ENCODE results near the gene ADISSP. TPM values are rescaled to one million over a fixed set of nuclear protein-coding genes. Genes with fewer than 3 reads are reported as not detected.

The ADISSP gene
- total and polyA plus RNA-seq, 2 of the 13 experiments (the other 11 are each of a cell fraction or from before 2014, with no cell fraction given) = 38.3 to 90.6 TPM

DNA sequence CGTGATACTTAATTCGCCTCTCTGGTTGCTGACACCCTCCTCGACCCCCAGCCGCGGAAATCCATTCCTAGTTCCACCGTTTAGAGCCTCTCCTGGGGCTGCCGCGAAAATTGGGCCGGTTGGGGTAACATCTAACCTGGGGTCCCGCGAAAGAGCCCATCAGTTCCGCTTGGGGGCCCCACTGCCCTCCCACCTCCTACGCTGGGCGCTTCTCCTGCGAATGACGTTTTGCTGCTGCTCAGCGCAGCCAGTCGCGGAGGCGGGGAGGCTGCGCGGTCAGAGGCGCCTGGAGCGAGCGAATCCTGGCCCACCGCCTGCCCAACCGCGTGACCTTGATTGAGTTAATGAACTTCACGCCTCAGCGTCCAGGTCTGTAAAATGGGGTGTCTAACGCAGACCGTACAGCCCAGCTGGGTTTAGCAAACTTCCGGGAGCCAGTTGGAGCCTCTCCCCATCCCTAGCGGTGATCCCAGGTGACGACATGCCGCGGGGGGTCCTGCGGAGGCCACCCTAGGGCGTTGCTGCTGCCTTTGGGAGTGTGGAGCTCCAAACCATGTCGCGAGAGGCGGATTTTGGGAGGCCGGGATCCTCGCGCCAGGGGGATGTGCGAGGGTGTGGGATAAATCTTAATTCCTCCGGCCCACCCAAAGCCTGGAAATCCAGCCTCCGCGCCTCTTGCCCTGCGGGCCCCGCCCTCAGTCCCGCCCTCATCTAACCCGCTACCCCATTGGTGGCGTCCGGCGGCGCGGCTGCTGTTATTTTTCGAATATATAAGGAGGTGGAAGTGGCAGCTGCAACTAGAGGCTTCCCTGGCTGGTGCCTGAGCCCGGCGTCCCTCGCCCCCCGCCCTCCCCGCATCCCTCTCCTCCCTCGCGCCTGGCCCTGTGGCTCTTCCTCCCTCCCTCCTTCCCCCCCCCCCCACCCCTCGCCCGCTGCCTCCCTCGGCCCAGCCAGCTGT lies 28.2 kb upstream of the ADISSP start, which contains the start of gene CDC25B (continued):
- TF ChIP-seq ZNF883 (CRISPR knock-in tag; IDR thresholded peaks at IDR 0.05; ENCODE audit: not compliant biosample characterization) (no peak), KDM6A (CRISPR knock-in tag; IDR thresholded peaks at IDR 0.05; ENCODE audit: low read depth) (no peak), KMT2B (CRISPR knock-in tag; IDR thresholded peaks at IDR 0.05) (no peak), SMYD3 (CRISPR knock-in tag; IDR thresholded peaks at IDR 0.05) (no peak), ISX (CRISPR knock-in tag; conservative IDR thresholded peaks at IDR 0.05) (no peak), GABPB1 (CRISPR knock-in tag; IDR thresholded peaks at IDR 0.05) (peak; percentile 88), ZNF446 (CRISPR knock-in tag; IDR thresholded peaks at IDR 0.05) (peak; percentile 22), ZNF235 (CRISPR knock-in tag; IDR thresholded peaks at IDR 0.05; ENCODE audit: borderline replicate concordance) (no peak), KLF9 (CRISPR knock-in tag; IDR thresholded peaks at IDR 0.05; ENCODE audit: low read depth) (no peak), HNRNPK (IDR thresholded peaks at IDR 0.05; ENCODE audit: low read depth, low read length, poor library complexity, severe bottlenecking) (peak; percentile 100), ZKSCAN1 (IDR thresholded peaks at IDR 0.05; ENCODE audit: low read length) (no peak), NR1H2 (CRISPR knock-in tag; IDR thresholded peaks at IDR 0.05; ENCODE audit: borderline replicate concordance, low read depth) (no peak), NFATC3 (CRISPR knock-in tag; IDR thresholded peaks at IDR 0.05) (0 out of 2 replicates have a peak, but pooled peaks have one; percentile 8)
- TF ChIP-seq, protein P1, sequence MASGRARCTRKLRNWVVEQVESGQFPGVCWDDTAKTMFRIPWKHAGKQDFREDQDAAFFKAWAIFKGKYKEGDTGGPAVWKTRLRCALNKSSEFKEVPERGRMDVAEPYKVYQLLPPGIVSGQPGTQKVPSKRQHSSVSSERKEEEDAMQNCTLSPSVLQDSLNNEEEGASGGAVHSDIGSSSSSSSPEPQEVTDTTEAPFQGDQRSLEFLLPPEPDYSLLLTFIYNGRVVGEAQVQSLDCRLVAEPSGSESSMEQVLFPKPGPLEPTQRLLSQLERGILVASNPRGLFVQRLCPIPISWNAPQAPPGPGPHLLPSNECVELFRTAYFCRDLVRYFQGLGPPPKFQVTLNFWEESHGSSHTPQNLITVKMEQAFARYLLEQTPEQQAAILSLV (CRISPR knock-in tag; IDR thresholded peaks at IDR 0.05; ENCODE audit: borderline replicate concordance) = peak; percentile 58; the same call in 1 of the 2 replicates
- TF ChIP-seq, protein P2, sequence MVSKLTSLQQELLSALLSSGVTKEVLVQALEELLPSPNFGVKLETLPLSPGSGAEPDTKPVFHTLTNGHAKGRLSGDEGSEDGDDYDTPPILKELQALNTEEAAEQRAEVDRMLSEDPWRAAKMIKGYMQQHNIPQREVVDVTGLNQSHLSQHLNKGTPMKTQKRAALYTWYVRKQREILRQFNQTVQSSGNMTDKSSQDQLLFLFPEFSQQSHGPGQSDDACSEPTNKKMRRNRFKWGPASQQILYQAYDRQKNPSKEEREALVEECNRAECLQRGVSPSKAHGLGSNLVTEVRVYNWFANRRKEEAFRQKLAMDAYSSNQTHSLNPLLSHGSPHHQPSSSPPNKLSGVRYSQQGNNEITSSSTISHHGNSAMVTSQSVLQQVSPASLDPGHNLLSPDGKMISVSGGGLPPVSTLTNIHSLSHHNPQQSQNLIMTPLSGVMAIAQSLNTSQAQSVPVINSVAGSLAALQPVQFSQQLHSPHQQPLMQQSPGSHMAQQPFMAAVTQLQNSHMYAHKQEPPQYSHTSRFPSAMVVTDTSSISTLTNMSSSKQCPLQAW (CRISPR knock-in tag; IDR thresholded peaks at IDR 0.05) = 0 out of 2 replicates have a peak, but pooled peaks have one; percentile 81
- TF ChIP-seq, protein P3, sequence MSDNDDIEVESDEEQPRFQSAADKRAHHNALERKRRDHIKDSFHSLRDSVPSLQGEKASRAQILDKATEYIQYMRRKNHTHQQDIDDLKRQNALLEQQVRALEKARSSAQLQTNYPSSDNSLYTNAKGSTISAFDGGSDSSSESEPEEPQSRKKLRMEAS (IDR thresholded peaks at IDR 0.05) = peak; percentile 73
- TF ChIP-seq, protein P4, sequence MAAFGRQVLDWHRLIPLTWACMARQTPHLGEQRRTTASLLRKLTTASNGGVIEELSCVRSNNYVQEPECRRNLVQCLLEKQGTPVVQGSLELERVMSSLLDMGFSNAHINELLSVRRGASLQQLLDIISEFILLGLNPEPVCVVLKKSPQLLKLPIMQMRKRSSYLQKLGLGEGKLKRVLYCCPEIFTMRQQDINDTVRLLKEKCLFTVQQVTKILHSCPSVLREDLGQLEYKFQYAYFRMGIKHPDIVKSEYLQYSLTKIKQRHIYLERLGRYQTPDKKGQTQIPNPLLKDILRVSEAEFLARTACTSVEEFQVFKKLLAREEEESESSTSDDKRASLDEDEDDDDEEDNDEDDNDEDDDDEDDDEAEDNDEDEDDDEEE (CRISPR knock-in tag; IDR thresholded peaks at IDR 0.05) = peak; percentile 11; the same call in 1 of the 2 replicates
- TF ChIP-seq, protein P5, sequence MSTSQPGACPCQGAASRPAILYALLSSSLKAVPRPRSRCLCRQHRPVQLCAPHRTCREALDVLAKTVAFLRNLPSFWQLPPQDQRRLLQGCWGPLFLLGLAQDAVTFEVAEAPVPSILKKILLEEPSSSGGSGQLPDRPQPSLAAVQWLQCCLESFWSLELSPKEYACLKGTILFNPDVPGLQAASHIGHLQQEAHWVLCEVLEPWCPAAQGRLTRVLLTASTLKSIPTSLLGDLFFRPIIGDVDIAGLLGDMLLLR (CRISPR knock-in tag; IDR thresholded peaks at IDR 0.05) = 0 out of 2 replicates have a peak, but pooled peaks have one; percentile 33
- TF ChIP-seq, protein P6, sequence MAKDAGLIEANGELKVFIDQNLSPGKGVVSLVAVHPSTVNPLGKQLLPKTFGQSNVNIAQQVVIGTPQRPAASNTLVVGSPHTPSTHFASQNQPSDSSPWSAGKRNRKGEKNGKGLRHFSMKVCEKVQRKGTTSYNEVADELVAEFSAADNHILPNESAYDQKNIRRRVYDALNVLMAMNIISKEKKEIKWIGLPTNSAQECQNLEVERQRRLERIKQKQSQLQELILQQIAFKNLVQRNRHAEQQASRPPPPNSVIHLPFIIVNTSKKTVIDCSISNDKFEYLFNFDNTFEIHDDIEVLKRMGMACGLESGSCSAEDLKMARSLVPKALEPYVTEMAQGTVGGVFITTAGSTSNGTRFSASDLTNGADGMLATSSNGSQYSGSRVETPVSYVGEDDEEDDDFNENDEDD (CRISPR knock-in tag; IDR thresholded peaks at IDR 0.05; ENCODE audit: borderline replicate concordance) = peak; percentile 94
- TF ChIP-seq, protein P7, sequence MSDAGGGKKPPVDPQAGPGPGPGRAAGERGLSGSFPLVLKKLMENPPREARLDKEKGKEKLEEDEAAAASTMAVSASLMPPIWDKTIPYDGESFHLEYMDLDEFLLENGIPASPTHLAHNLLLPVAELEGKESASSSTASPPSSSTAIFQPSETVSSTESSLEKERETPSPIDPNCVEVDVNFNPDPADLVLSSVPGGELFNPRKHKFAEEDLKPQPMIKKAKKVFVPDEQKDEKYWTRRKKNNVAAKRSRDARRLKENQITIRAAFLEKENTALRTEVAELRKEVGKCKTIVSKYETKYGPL (CRISPR knock-in tag; IDR thresholded peaks at IDR 0.05) = no peak

All from HepG2 (cell line).